ENCODE data around the gene CLDND1.

DNA sequence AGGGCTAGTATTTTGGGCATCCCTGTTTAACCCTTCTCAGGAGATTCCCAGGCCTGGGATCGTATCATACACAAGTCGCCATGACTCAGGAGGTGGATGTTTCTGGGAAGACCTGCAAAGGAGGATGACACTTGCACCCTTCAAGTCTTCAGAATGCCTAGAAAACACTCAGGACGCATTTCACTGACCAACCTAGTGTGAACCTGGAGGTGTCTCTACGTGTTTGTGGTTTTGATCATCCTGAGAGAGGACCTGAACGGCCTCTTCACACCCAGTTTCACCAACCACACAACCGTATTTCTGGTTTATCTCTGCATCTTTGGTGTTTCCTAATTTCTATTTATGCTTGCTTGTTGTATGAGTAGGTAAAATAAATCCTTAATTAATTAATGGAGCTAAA lies 2.8 kb upstream of the CLDND1 start:
- TF ChIP-seq POLR2AphosphoS5 (IDR thresholded peaks at IDR 0.05): no peak
- TF ChIP-seq, protein P1, sequence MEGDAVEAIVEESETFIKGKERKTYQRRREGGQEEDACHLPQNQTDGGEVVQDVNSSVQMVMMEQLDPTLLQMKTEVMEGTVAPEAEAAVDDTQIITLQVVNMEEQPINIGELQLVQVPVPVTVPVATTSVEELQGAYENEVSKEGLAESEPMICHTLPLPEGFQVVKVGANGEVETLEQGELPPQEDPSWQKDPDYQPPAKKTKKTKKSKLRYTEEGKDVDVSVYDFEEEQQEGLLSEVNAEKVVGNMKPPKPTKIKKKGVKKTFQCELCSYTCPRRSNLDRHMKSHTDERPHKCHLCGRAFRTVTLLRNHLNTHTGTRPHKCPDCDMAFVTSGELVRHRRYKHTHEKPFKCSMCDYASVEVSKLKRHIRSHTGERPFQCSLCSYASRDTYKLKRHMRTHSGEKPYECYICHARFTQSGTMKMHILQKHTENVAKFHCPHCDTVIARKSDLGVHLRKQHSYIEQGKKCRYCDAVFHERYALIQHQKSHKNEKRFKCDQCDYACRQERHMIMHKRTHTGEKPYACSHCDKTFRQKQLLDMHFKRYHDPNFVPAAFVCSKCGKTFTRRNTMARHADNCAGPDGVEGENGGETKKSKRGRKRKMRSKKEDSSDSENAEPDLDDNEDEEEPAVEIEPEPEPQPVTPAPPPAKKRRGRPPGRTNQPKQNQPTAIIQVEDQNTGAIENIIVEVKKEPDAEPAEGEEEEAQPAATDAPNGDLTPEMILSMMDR (IDR thresholded peaks at IDR 0.05): no peak

All from stomach (tissue), 4 donors.